ENCODE data around the gene SETBP1.

SETBP1 gene

DNA sequence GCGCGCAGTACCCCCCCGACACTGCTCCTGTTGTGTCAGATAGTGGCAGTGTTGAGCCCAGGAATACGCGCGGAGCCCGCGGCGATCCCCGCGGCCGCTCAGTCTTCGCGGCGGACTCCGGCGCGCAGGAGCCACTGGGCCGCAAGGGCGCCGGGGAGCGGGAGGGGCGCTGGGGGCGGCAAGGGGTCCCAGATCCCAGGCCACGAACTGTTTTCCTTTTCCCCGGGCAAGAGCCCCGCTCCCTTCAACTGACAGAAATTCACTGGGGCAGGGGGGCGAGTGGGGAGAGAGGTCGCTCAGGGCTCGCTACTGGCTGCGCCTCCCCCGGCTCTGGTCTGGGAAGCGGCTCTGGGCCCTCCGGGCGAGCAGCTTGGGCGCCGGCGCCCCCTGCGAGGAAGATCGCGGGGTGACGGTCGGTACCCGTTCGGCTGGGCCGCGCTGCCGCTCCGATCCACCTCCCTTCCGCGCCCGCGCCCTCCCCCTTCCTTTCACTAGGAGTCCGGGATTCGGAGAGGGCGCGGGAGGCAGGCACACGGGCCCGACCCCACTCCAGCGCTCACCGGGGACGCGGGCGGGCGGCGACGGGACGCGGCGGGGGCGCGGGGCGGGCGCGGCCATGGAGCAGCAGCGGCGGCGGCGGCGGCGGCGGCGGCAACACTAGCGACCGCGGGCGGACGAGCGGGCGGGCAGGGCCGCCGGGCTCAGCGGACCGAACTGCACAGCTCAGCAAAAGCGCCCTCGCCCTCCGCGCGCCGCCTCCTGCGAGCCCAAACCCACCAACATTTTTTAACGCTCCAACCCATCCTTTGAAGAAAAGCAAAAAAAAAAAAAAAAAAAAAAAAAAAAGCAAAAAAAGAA lies 1.4 kb upstream of the SETBP1 start:
- Histone ChIP-seq H3K9ac (ENCODE audit: insufficient read length, low read depth) (peak overlapping the region; percentile 79), H3K36me3 (ENCODE audit: insufficient read depth, insufficient read length, low read length) (no peaks in the 10 kb centered on the region), H3K4me1 (ENCODE audit: insufficient read depth, insufficient read length) (no peaks in the 10 kb centered on the region), H3K9me3 (ENCODE audit: insufficient read depth, low read length) (no peaks in the 10 kb centered on the region), H3K4me3 (ENCODE audit: insufficient read length, low read depth) (peak overlapping the region; percentile 51), H3K27me3 (ENCODE audit: insufficient read depth, insufficient read length) (no peaks in the 10 kb centered on the region)
- no peak for DNase-seq (ENCODE audit: low read depth, low spot score)
- no peak for TF ChIP-seq YY1 (IDR thresholded peaks at IDR 0.05; ENCODE audit: insufficient read depth, insufficient read length)
- no peak for TF ChIP-seq SUZ12 (IDR thresholded peaks at IDR 0.05; ENCODE audit: extremely low read depth, insufficient read depth, insufficient read length)
- no peak for TF ChIP-seq ZNF274 (IDR thresholded peaks at IDR 0.05; ENCODE audit: low read depth, low read length)

DNA sequence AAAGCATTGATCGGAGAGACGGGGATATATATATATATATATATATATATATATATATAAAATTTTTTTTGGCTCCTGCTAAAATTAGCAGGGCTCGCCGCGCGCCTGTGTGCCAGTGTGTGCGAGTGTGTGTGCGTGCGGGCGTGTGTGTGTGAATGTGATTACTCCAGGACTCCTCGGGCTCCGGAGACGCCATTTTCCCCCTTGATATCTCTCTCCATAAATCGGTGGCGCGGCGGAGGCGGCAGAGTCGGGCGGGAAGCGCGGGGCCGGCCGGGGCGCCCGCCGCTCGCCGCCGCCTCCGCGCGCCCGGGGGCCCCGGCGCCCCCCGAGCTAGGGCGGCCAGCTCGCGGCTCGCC lies 795 bp upstream of the SETBP1 start:
- H3K4me1 ChIP-seq (ENCODE audit: insufficient read depth, insufficient read length): no peaks in the 10 kb centered on the region
- H3K9me3 ChIP-seq (ENCODE audit: insufficient read depth, low read length): no peaks in the 10 kb centered on the region
- DNase-seq (ENCODE audit: low read depth, low spot score): no peak
- H3K9ac ChIP-seq (ENCODE audit: insufficient read length, low read depth): peak overlapping the region; percentile 80
- TF ChIP-seq ZNF274 (IDR thresholded peaks at IDR 0.05; ENCODE audit: low read depth, low read length): no peak
- no peak for TF ChIP-seq YY1 (IDR thresholded peaks at IDR 0.05; ENCODE audit: insufficient read depth, insufficient read length)
- no peak for TF ChIP-seq SUZ12 (IDR thresholded peaks at IDR 0.05; ENCODE audit: extremely low read depth, insufficient read depth, insufficient read length)
- no peaks in the 10 kb centered on the region for H3K27me3 ChIP-seq (ENCODE audit: insufficient read depth, insufficient read length)
- no peaks in the 10 kb centered on the region for H3K36me3 ChIP-seq (ENCODE audit: insufficient read depth, insufficient read length, low read length)
- H3K4me3 ChIP-seq (ENCODE audit: insufficient read length, low read depth): peak overlapping the region; percentile 51

DNA sequence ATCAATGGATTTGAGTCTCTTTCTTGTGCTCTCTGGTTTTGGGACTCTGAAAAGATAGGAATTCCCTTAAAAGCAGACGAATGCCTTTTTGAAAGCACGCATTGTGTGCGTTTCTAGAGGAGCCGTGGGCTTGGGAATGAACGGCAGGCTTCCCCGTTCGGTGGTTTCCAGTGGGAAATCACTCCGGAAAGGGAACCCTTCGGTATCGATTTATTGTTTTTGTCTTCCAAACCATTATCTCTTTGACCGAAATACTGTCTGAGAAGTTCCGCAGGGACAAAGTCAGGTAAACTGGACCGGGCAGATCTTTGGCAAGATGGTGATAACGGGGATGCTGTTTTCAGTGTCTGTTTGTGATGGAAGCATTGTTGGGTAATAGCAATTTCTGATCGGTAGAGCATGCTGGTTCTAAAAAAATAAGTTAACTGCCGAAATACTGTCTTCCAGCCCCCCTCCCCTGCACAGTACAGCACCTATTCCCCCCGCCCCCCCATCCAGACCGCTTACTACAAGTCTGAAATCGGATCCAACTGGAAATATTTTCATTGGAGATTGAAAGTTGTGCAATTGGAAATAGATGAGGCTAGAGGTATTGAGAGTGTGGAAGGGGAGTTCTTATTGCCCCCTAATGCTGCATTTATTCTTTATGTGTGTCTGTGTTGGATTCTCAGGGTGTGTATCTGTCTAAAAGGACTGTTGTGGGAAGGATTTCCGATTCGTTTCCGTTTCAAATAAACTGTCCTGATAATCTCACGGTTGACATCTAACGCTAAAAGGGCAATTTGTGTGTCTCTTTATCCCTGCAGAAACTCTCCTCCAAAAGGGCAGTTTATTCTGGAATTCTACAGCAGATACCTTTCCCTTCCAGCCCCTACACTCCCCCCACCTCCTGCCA lies 635 bp downstream of the SETBP1 start:
- Histone ChIP-seq H3K4me3 (ENCODE audit: insufficient read length, low read depth) (peak overlapping the region; percentile 41), H3K36me3 (ENCODE audit: insufficient read depth, insufficient read length, low read length) (no peaks in the 10 kb centered on the region), H3K9me3 (ENCODE audit: insufficient read depth, low read length) (no peaks in the 10 kb centered on the region), H3K4me1 (ENCODE audit: insufficient read depth, insufficient read length) (no peaks in the 10 kb centered on the region), H3K27me3 (ENCODE audit: insufficient read depth, insufficient read length) (no peaks in the 10 kb centered on the region), H3K9ac (ENCODE audit: insufficient read length, low read depth) (peak overlapping the region; percentile 84)
- no peak for DNase-seq (ENCODE audit: low read depth, low spot score)
- no peak for TF ChIP-seq SUZ12 (IDR thresholded peaks at IDR 0.05; ENCODE audit: extremely low read depth, insufficient read depth, insufficient read length)
- no peak for TF ChIP-seq ZNF274 (IDR thresholded peaks at IDR 0.05; ENCODE audit: low read depth, low read length)
- no peak for TF ChIP-seq YY1 (IDR thresholded peaks at IDR 0.05; ENCODE audit: insufficient read depth, insufficient read length)

DNA sequence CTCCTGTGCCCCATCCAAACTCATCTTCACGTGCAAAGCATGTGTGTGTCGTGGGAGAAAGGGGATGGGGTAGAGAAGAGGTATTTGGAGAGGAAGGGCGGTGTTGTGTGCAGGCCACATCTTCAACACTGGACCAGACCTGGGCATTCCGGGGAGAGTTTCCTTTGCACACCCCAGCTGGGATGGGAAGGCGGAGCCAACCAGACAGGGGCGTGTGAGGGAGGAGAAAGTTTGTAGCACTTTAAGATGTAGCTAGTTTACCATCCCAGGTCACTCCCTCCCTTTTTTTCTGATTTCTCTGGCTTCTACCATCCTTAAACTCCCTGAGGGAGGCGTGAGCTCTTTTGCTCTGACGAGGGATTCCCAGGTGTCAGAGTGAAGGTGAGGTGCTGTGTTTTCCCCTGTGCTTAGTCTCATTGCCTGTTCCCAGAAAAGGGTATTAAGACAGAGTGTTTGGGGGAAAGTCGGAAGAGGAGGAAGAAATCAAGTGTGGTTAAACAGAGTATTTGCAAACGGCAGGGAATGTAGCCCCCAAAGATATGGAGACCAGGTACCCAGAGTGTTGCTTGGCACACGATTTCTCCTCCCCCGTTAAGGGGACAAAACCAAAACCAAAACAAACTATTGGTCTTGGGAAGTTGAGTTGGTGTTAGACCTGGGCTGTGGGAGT lies 1.6 kb downstream of the SETBP1 start:
- Histone ChIP-seq H3K4me1 (ENCODE audit: insufficient read depth, insufficient read length) (no peaks in the 10 kb centered on the region), H3K9ac (ENCODE audit: insufficient read length, low read depth) (peak overlapping the region; percentile 0), H3K9me3 (ENCODE audit: insufficient read depth, low read length) (no peaks in the 10 kb centered on the region), H3K4me3 (ENCODE audit: insufficient read length, low read depth) (peak overlapping the region; percentile 1), H3K36me3 (ENCODE audit: insufficient read depth, insufficient read length, low read length) (no peaks in the 10 kb centered on the region), H3K27me3 (ENCODE audit: insufficient read depth, insufficient read length) (no peaks in the 10 kb centered on the region)
- no peak for TF ChIP-seq SUZ12 (IDR thresholded peaks at IDR 0.05; ENCODE audit: extremely low read depth, insufficient read depth, insufficient read length)
- TF ChIP-seq ZNF274 (IDR thresholded peaks at IDR 0.05; ENCODE audit: low read depth, low read length): no peak
- no peak for TF ChIP-seq YY1 (IDR thresholded peaks at IDR 0.05; ENCODE audit: insufficient read depth, insufficient read length)
- DNase-seq (ENCODE audit: low read depth, low spot score): no peak

DNA sequence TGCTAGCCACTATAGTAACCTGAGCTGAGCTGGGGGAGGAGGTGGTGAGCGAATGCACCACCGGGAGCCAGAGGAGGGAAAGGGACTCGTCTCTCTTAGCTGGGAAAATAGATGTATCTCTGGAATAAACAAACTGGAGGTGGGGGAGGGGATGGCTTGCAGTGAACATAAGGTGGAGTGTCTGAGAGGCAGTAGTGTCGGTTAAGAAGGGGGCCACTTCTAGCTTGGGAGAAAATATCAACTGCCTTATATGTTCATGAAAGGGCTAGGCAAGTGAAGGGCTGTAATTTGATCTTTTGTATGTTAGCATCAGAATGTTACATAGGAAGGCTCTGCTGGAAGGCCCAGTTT lies 2.2 kb downstream of the SETBP1 start:
- H3K27me3 ChIP-seq (ENCODE audit: insufficient read depth, insufficient read length): no peaks in the 10 kb centered on the region
- H3K4me1 ChIP-seq (ENCODE audit: insufficient read depth, insufficient read length): no peaks in the 10 kb centered on the region
- peak overlapping the region; percentile 1 for H3K4me3 ChIP-seq (ENCODE audit: insufficient read length, low read depth)
- DNase-seq (ENCODE audit: low read depth, low spot score): no peak
- H3K9ac ChIP-seq (ENCODE audit: insufficient read length, low read depth): no peak overlapping the region
- H3K9me3 ChIP-seq (ENCODE audit: insufficient read depth, low read length): no peaks in the 10 kb centered on the region
- TF ChIP-seq SUZ12 (IDR thresholded peaks at IDR 0.05; ENCODE audit: extremely low read depth, insufficient read depth, insufficient read length) (no peak), ZNF274 (IDR thresholded peaks at IDR 0.05; ENCODE audit: low read depth, low read length) (no peak), YY1 (IDR thresholded peaks at IDR 0.05; ENCODE audit: insufficient read depth, insufficient read length) (no peak)
- no peaks in the 10 kb centered on the region for H3K36me3 ChIP-seq (ENCODE audit: insufficient read depth, insufficient read length, low read length)

DNA sequence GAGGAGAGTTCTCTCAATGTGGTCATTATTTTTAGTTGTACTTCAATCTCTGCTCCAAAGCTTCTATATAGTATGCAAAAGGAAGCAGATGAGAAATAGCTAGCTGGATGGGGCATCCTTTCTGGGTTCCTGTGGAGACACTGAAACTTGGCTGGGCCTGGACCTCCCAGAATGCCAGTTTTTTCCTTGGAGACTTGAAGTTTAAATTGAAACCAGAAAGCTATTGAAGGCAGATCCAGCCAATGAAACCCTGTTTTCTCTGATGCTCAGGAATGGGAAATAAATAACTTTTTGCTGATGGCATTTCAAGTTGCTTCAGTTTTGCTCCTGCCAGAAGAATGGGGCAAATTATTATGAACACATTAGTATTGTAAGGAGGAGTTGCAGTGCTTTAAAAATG lies 2.9 kb downstream of the SETBP1 start:
- no peak overlapping the region for H3K4me3 ChIP-seq (ENCODE audit: insufficient read length, low read depth)
- H3K9ac ChIP-seq (ENCODE audit: insufficient read length, low read depth): no peak overlapping the region
- TF ChIP-seq SUZ12 (IDR thresholded peaks at IDR 0.05; ENCODE audit: extremely low read depth, insufficient read depth, insufficient read length) (no peak), YY1 (IDR thresholded peaks at IDR 0.05; ENCODE audit: insufficient read depth, insufficient read length) (no peak), ZNF274 (IDR thresholded peaks at IDR 0.05; ENCODE audit: low read depth, low read length) (no peak)
- H3K27me3 ChIP-seq (ENCODE audit: insufficient read depth, insufficient read length): no peaks in the 10 kb centered on the region
- no peaks in the 10 kb centered on the region for H3K4me1 ChIP-seq (ENCODE audit: insufficient read depth, insufficient read length)
- H3K9me3 ChIP-seq (ENCODE audit: insufficient read depth, low read length): no peaks in the 10 kb centered on the region
- DNase-seq (ENCODE audit: low read depth, low spot score): no peak
- H3K36me3 ChIP-seq (ENCODE audit: insufficient read depth, insufficient read length, low read length): no peaks in the 10 kb centered on the region
